Right atrium auricular region (tissue), 2 donors: ENCODE results near the gene PADI4. TPM values are rescaled to one million over a fixed set of nuclear protein-coding genes. Genes with fewer than 3 reads are reported as not detected.

ENCODE experiments used
- DNase-seq: peaks from one replicate; pipeline ENCODE4 v3.0.0-alpha.2; 2019; ENCODE audit warnings: low spot score
- H3K27ac ChIP-seq, 2 donors: fragments of 200-600 bp; sonication (generic); 1 replicate in 1 of 2; 2 replicates in 1 of 2; pipeline ENCODE4 v1.5.1; 2016 to 2019
- H3K27me3 ChIP-seq, 2 donors: fragments of 200-600 bp; sonication (generic); one replicate each; pipeline versions ENCODE4 v1.5.1 to v1.6.0; 2017 to 2019
- H3K36me3 ChIP-seq: fragments of 200-600 bp; sonication (generic); one replicate; pipeline ENCODE4 v1.5.1; 2016
- H3K4me1 ChIP-seq, 2 donors: fragments of 200-600 bp; sonication (generic); one replicate each; pipeline versions ENCODE4 v1.5.1 to v1.6.0; 2017 to 2019
- H3K4me3 ChIP-seq, 2 donors: fragments of 200-600 bp; sonication (generic); 1 replicate in 1 of 2; 2 replicates in 1 of 2; pipeline ENCODE4 v1.5.1; 2017 to 2019; ENCODE audit warnings: mild to moderate bottlenecking in 1 of 2, moderate library complexity in 1 of 2
- H3K9me3 ChIP-seq, 2 donors: fragments of 200-600 bp; sonication (generic); one replicate each; pipeline ENCODE4 v1.5.1; 2019
- CTCF ChIP-seq, 2 donors: fragments of 200-600 bp; sonication (generic); IDR thresholded peaks; one replicate each; pipeline ENCODE4 v1.5.1; 2019; ENCODE audit warnings: antibody characterized with exemption in 2 of 2
- total RNA-seq, 2 donors: library from RNA; depleted of rRNA; stranded (reverse); fragments of >200 nt; gene quantifications; one replicate each; pipeline ENCODE4 v1.1.0, GENCODE V29; 2016

PADI4 gene
- total RNA-seq, 2 donors from 2014 or later = 0.19 to 0.31 TPM

GRCh38 chr1:17295292-17295691 is 12.7 kb upstream of the PADI4 start:
- TF ChIP-seq CTCF (IDR thresholded peaks at IDR 0.05) = no peak
- no peaks in the 10 kb centered on the region for H3K27me3 ChIP-seq

GRCh38 chr1:17296086-17296485 is 11.9 kb upstream of the PADI4 start:
- DNase-seq = no peak
- no peaks in the 10 kb centered on the region for H3K4me1 ChIP-seq
- peaks cover 0 to 10% of the 10 kb centered on the region in 2 donors for H3K9me3 ChIP-seq
- TF ChIP-seq CTCF (IDR thresholded peaks at IDR 0.05) = no peak
- H3K4me3 ChIP-seq = no peak overlapping the region
- no peak overlapping the region for H3K27ac ChIP-seq
- no peaks in the 10 kb centered on the region for H3K36me3 ChIP-seq
- no peaks in the 10 kb centered on the region for H3K27me3 ChIP-seq

More at GRCh38 chr1:17295292-17295691, 12.7 kb upstream of the PADI4 start:
- Histone ChIP-seq H3K9me3 (peaks cover 0 to 5% of the 10 kb centered on the region in 2 donors), H3K36me3 (no peaks in the 10 kb centered on the region), H3K4me1 (no peaks in the 10 kb centered on the region), H3K27ac (no peak overlapping the region), H3K4me3 (no peak overlapping the region)
- DNase-seq = no peak

- no peak for TF ChIP-seq CTCF (IDR thresholded peaks at IDR 0.05)
- peaks cover 0 to 25% of the 10 kb centered on the region in 2 donors for H3K9me3 ChIP-seq
- H3K4me1 ChIP-seq = no peaks in the 10 kb centered on the region
Measured at GRCh38 chr1:17297991-17298390, 10.0 kb upstream of the PADI4 start.

GRCh38 chr1:17301767-17302166 is 6.2 kb upstream of the PADI4 start:
- H3K36me3 ChIP-seq = no peaks in the 10 kb centered on the region
- DNase-seq = no peak
- peaks cover 0 to 25% of the 10 kb centered on the region in 2 donors for H3K9me3 ChIP-seq
- H3K27ac ChIP-seq = no peak overlapping the region
- H3K4me1 ChIP-seq = no peaks in the 10 kb centered on the region
- TF ChIP-seq CTCF (IDR thresholded peaks at IDR 0.05) = no peak
- no peak overlapping the region for H3K4me3 ChIP-seq
- no peaks in the 10 kb centered on the region for H3K27me3 ChIP-seq

More at GRCh38 chr1:17297991-17298390, 10.0 kb upstream of the PADI4 start:
- no peaks in the 10 kb centered on the region for H3K36me3 ChIP-seq
- no peaks in the 10 kb centered on the region for H3K27me3 ChIP-seq
- no peak overlapping the region for H3K27ac ChIP-seq
- no peak overlapping the region for H3K4me3 ChIP-seq
- no peak for DNase-seq

- H3K4me3 ChIP-seq = no peak overlapping the region
- TF ChIP-seq CTCF (IDR thresholded peaks at IDR 0.05) = no peak
- no peak overlapping the region for H3K27ac ChIP-seq
- H3K4me1 ChIP-seq = no peaks in the 10 kb centered on the region
- DNase-seq = no peak
- peaks cover 0 to 21% of the 10 kb centered on the region in 2 donors for H3K9me3 ChIP-seq
- no peaks in the 10 kb centered on the region for H3K27me3 ChIP-seq
- H3K36me3 ChIP-seq = no peaks in the 10 kb centered on the region
Measured at GRCh38 chr1:17304151-17304825, 3.7 kb upstream of the PADI4 start.

GRCh38 chr1:17304826-17305175 is 3.2 kb upstream of the PADI4 start:
- Histone ChIP-seq H3K27ac (no peak overlapping the region), H3K36me3 (no peaks in the 10 kb centered on the region), H3K4me1 (no peaks in the 10 kb centered on the region), H3K27me3 (no peaks in the 10 kb centered on the region), H3K4me3 (no peak overlapping the region), H3K9me3 (peaks cover 0 to 21% of the 10 kb centered on the region in 2 donors)
- no peak for DNase-seq
- no peak for TF ChIP-seq CTCF (IDR thresholded peaks at IDR 0.05)
